22Rv1 (cell line): ENCODE data around the gene DNAJC16.

Source experiments
- ZFX ChIP-seq: fragments of 450-650 bp; IDR thresholded peaks from 2 replicates; pipeline ENCODE4 v1.6.1; 2017; ENCODE audit warnings: antibody characterized with exemption, borderline replicate concordance
- TF ChIP-seq, protein P1 (sequence below): fragments of 450-650 bp; IDR thresholded peaks from 2 replicates; pipeline ENCODE4 v1.5.1; 2017; ENCODE audit warnings: mild to moderate bottlenecking

- TF ChIP-seq, protein P1, sequence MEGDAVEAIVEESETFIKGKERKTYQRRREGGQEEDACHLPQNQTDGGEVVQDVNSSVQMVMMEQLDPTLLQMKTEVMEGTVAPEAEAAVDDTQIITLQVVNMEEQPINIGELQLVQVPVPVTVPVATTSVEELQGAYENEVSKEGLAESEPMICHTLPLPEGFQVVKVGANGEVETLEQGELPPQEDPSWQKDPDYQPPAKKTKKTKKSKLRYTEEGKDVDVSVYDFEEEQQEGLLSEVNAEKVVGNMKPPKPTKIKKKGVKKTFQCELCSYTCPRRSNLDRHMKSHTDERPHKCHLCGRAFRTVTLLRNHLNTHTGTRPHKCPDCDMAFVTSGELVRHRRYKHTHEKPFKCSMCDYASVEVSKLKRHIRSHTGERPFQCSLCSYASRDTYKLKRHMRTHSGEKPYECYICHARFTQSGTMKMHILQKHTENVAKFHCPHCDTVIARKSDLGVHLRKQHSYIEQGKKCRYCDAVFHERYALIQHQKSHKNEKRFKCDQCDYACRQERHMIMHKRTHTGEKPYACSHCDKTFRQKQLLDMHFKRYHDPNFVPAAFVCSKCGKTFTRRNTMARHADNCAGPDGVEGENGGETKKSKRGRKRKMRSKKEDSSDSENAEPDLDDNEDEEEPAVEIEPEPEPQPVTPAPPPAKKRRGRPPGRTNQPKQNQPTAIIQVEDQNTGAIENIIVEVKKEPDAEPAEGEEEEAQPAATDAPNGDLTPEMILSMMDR: no peak
- no peak for TF ChIP-seq ZFX
Observed at GRCh38 chr1:15578921-15579682, 52.5 kb downstream of the DNAJC16 start.
